HUDEP-2 (cell line): Measurements from ENCODE around the gene MAP2K5.

Experiments
- DNase-seq, 76 experiments: peaks; one replicate each; lab custom pipeline; 2025; ENCODE audit not compliant: unreplicated experiment in 76 of 76; lab: John Stamatoyannopoulos, UW

Gene MAP2K5

DNA sequence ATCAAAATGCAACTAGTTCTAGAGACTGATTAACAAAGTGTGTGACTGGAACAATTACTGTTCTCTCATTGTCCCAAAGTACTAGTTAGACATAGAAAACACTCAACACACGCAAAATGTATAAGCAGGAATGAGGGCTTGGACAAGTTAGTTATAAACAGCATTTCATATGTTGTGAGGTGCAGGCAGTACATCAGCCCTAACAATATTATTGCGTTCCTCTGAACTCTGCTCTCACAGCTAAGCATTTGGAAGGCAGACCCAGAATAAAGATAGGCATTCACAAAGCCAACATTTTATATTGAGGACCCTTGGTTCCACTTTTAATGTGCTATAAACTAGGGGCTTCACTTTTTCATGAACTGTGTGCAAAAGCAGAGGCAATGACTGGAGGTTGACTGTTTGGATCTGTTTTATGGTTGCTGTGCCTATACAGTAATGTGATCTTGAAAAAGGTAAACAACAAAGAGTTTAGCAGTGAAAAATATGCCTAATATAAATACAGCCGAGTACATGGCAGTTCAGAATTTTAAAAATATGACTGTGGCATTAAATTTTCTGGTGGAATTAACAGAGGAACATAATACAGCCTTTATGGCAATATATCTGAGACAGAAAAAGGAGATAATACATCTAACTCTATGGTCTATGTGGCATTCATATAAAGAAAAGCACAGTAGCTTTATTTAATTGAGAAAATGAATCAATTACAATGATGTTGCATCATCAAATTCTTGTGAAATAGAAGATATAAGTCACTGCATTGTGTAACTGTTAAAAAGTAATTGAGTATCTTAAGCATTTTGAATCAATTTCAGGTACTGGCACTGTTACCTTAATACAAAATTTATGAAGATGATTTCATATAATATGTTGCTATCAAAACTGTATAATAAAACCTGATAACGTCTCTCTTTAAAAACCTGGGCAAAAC lies 202.8 kb downstream of the MAP2K5 start:
- DNase-seq: no peak

DNA sequence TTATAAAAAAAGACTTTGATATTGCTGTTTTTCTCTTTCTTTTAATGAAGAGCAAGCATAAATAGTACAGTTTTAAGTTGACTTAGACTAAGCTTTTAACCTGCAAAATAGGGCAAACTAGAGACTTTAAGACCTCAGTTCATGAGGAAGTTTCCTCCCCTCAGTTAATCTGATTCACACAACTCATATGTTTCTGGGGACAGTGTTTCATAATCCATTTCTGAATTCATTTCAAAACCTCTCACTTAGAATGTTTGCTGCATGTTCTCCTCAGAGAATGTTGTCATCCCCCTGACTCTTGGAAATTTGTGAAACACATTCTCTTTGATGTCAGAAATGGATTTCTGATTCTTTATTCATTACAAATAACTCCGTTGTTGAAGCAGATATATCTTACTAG lies 203.5 kb downstream of the MAP2K5 start:
- no peak for DNase-seq

DNA sequence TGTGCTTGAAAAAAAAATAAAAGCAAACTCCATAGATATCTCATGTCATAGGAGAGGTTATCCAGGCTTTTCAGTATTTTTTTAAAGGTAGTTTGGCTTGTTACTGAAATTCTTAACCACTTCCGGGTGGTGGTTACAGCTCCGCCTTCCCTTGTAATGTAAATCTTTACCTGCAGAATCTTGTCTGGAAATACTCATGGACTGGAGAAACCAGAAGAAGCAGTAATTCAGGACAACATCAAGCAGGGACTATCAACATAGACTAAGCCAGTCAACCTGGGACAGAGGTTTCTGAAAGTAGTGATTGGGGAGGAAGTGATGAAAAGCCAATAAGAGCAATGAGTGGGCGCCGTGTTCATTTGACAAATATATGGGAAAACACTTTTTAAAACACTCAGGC lies 203.9 kb downstream of the MAP2K5 start:
- DNase-seq: no peak

DNA sequence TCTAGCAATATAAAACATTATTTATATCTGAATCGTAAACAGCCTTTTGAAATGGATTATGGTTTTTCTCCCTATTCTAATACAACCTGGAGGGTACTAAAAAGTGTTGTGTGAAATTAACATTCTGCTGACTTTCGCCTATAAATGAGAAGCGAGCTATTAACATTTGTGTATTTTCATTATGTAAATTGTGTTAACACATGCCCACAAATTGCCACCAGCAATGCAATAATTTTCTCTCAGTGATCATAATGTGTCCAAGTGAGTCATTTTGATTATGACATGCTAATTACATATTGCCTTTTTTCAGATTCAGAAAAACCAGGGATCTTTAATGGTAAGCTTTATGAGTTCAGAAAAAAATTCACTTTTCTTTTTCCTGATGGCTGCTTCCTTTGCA lies 205.4 kb downstream of the MAP2K5 start:
- DNase-seq: no peak

DNA sequence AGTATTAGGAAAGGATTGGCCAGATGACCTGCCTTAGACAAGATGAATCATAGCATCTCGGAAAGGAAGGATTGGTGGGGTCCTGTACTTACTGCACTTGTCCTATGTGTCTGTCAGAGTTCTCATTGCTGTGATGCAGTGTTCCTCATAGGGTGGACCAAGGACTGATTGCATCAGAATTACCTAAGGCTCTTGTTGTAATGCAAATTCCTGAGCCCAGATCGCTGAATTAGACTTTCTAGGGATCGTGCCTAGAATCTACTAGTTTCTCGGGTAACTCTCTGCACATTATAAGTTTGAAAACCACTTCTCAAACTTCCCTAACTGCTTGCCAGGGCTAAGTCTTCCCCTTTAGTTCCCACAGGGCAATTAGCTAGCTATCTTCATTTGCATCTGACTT lies 207.9 kb downstream of the MAP2K5 start:
- DNase-seq: no peak

DNA sequence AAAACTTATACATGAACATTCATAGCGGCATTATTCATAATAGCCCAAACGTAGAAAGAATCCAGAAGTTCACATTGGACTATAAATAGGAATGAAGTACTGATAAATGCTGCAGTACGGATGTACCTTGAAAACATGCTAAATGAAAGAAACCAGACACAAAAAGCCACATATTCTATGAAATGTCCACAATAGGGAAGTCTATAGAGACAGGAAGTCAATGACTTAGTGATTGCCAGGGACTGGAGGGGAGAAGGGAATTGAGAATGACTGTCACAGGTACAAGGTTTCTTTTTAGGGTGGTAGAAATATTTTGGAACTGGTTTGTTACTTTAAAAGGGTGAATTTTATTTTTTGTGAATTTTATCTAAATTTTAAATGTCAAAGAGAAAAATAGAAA lies 211.4 kb downstream of the MAP2K5 start:
- DNase-seq: no peak

DNA sequence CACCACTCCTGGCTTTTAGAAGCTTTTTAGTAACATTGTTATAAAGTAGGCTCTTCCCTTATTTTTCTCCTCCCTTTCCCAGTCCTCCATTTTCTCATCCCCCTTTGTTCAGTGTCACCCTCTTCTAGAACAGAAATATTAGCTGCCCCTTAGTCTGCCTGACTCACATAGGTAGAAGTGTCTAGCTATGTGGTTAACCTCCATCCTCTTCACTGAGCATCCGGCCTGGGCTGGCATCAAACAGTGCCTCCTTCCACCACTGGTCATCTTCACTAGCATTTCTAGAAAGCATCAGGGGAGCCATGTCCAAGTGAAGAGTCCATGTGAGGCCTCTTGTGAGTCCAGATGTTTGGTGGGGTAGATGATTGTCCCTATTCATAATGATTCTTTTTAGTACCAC lies 212.8 kb downstream of the MAP2K5 start:
- DNase-seq: no peak

DNA sequence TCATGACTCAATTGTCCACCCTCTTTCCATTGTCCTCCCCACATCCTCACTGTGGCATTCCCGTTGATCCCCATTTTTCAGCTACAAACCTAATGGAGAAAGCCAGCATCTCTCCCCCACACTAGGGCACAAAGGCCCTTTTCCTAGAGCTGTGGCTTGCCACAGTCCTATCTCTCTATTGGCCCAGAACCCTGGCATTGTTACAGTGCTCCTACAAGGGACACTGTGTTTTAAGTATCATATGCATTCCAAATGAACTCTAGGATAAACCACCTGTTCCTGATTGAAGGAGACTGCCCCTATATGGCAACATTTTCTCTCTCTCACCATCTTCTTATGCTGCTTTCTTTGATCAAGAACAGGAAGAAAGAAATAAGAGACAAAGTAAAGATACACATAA lies 213.4 kb downstream of the MAP2K5 start:
- DNase-seq: no peak

DNA sequence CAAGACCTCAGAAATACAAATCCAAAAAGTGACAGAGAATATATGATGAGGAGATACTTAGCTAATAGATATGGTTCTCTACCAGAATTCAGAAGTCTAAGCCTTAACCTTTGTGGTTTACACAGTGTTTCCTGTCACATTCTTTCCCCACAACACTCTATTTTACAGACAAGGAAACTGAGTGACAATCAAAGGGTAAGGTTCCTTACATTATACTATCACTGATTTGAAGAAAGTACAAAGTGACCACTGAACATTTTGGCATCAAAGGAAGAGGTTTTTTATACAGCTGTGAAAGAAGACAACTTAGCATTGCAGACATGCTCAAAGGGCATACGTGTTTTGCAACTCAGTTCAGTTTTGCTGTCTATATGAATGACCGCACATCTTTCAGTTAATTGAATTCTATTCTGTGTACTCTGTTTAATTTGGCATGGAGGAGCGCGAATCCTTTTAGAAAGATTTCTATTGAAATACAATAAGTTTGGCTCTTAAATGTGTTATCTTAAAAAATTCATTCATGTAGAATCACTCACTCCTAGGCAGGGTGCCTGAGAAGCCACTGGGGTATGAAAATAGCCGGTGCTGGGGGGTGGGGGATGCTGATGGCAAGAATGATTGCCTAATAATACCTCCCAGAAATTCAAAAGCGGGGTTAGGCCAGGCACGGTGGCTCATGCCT lies 216.3 kb downstream of the MAP2K5 start:
- DNase-seq: no peak

DNA sequence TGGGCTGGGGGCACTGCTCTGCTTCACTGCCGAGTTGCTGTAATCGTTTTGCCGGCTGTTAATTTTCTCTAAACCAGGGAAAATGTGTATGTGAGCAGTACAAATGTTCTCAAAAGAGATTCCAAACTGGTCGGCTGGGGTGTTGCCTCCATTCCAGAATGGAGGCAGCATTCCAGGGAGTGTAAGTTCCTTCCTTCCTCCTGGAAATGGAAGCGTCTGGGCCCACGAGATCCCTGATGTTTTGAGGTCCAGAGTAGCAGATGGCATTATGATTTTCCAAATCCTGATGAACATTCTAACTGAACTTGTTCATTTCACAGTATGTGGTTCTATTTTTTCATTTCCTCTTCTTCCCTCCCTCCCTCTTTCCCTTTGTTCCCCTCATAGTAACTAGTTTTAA lies 218.4 kb downstream of the MAP2K5 start:
- no peak for DNase-seq

DNA sequence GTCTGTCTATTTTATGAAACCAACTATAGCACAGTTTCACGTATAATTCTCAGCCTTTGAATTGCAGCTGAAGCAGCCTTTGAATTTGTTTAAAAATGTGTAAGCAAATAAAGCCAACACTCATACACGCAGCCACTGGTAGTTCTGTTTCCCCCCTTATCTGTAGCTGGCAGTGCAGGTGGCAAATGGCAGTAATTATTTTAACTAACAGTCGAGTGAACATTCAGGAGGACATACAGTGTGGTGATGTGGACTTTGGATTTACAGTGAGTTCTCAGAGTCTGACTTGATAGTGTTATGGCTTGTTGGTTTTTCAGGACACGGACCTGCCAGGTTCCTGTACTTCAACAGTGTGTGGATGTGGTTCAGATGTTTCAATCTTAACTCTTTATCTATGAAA lies 218.8 kb downstream of the MAP2K5 start:
- no peak for DNase-seq

DNA sequence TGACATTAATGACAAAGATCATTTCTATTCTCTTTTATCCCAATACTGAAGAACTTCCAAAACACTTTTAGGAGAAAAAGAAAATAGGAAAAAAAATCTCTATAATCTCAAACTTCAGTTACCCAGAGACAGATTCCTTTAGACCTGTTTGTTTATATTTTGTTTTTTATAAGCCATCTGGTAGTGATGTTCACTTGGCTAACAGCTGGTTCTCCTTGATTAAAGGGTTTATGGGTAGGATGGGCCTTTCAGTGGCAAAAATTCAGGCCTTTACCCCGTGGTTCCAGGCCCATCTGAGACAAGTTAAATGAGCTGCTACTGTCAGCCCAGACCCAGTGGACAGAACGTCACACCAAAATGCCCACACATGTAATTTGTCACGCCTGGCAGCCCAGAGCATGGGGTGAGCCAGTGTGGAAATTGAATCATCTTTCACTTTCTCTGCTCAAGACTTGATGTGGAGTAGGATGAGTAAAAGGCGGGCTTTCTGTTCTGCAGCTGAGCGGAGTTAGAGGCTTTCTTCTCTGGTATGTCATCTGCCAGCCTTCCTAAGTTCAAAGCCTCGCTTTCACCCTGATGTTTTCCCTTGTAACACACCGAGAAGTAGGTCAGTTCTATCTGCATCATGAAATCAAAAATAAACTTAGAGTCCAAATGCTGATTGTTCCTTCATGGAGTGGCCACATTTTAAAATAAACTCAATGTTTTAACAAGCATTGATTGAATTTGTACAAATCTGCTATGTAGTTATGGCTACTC lies 220.3 kb downstream of the MAP2K5 start:
- no peak for DNase-seq

DNA sequence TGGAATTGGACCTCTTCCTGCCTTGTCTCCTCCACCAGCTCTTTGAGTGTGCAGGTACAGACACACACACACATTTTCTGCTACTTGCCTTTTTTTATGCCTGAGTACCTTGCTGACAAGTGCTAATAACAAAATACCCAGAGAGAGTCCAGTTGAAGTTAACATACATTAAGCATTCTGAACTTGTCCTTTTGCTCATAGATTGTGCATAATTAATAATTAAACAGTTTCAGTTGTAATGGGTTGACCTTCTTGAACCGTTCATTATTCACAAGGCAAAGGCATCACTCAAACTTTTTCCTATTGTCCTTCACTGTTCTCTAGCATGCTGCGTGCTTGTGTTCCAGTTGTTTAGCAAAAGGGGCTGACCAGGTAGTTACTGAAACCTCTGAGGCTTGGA lies 223.2 kb downstream of the MAP2K5 start:
- no peak for DNase-seq

DNA sequence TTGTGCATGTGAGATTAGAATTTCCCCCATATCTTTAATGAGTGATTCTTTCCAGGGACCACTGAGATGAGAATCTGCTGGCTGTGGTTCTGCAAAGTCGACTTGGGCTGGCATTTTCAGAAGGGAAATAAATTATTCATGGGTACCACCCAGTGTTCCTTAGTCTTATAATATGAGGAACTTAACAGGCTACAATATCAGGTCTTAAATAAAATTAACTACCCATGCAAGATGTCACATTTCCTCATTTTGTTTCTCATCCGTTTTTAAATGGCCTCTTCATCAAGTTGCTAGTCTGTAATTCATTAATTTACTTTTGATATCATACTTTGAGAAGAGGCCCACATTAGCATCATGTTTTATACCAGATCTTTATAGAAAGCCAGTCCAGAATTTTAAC lies 224.5 kb downstream of the MAP2K5 start:
- DNase-seq: no peak

DNA sequence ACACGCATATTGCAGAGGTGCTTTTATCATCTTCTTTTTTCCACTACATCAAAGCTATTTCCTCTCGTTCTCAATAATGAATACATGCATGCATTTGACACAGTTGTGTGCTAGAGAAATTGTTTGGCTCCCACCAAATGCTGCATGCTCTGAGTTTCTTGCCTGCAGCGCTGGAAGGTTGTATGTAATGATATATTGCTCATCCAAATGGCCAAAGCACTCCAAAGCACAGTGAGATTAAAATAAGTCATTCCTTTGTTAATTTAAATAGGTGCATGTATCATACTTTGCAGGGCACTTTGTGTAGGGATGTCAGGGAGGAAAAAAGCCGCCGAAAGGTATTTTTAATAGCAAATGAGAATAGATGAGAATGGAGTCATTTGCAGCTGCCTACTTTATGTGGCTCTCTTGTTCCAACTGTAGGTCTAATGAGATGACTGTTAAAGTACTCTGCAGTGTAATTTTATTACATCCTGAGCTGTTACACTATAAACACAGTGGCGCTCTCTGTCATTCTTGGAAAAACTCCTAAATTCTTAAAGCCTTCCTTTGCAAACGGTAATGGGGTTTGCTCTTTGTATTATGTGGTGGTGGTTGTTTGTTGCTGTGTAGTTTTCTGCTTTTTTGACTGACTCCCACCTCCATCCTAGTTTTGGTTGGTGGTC lies 225.9 kb downstream of the MAP2K5 start:
- DNase-seq: no peak

DNA sequence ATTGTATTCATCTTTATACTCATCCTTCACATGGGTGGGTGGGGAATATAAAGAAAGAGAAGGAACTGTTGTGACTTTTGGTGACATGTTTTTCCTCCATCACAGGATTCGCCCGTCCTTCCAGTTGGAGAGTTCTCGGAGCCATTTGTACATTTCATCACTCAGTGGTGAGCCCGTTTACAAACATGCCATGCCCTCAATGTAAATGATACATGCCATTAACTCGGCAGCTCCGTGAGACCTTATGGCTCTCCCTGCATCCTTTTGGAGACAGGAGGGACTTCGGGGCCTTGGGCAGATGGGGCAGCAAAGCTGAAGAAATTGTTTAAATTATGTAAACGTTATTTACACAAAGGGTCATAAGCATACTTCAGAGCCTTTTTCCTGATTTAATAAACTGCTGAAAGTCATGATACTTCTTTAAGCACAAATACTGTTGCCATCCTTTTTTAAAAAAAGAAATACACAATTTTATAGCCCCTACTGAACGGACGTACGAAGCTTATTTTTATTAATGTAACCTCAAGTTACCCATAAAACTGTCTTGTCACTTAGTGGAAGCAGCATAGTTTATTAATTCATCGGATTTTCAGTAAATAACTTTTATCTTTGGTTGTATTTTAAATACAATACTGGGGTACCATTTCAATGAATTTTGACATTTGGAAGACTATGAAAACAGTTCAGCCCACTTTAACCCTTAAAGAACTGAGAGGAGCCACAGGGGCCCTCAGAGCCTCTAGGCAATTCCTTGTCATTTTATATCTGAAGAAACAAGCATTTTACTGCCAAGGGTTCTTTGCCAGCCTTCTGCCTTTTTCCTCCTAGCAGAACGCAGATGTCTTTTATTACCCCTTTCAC lies 227.2 kb downstream of the MAP2K5 start:
- DNase-seq: no peak

DNA sequence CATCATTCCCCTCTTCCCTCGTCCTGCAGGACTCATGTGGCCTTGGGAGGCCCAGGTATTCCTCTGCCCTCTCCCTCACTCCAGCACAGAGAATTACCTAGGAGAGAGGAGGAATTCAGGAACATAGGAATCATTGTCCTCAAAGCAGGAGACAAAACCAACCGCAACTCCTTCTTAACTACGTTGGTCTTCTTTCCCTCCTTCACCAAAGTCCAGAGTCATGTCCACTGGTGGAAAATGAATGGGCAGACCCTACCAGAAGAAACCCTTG lies 227.8 kb downstream of the MAP2K5 start:
- no peak for DNase-seq

DNA sequence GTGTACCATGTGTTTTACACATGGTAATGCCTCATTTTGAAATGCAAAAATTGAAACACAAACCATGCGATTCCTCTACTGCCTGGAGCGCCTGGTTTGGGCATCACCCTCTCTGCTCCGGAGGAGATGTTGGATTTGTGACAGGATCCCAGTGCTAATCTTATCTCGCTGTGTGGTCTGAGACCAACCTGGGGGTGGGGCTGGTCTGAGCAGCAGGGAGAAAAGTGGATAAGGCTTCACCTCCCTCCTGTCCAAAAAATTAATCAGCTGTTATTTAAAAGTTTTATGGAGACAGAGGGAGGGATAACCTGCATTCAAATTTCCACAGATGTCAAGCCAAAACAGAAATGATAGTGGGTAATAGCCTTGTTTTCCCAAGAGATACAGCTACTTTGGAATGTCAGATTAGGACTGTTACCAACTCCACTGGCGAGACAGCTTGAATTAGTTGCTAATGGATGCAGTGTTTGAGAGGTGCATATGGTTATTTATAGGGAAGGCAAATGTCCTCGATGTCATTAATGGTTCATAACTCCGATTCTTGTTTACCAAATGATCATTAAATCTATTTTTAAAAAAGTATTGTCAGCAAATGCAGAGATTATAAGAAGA lies 228.8 kb downstream of the MAP2K5 start:
- no peak for DNase-seq

DNA sequence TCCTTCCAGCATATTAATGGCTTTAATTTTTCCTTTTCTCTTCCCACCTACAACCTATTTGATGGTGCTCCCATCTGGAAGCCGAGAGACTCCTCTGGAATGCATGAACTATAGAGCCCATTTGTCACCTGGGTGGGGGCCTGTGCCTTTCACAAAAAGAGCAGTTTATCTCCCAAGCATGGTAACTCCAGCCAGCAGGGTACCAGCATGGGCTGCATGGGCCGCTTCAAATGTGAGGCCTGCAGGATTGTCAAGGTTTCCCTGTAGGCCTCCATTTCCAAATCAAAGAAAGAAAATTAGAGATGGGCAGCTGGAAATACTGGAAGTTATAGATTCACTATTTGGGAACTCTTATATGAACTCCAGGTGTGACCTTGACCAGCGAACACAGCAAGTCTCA lies 232.1 kb downstream of the MAP2K5 start:
- DNase-seq: no peak

DNA sequence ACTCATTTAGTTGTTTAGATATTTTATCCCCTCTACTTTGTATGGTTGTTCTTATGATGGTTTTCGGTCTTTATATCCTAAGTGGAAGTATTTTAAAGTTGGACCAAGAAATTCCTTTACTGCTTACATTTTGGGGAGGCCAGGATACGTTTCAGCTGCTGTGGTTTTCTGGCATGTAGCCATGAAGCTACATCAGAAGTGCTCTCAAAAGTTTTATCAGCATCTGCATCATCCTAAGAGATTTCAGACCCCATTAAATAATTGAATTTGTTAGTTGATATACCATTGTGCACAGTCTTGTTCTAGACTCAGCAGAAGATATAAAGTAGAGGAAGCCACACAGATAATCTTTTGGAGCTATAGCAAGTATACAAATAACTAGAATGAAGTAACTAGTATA lies 232.7 kb downstream of the MAP2K5 start:
- no peak for DNase-seq
